Breast epithelium (tissue), 3 donors: Measurements from ENCODE around the gene EP400.

Experiments
- POLR2A ChIP-seq: fragments of 450-650 bp; IDR thresholded peaks from one replicate; pipeline ENCODE4 v1.6.1; 2016; ENCODE audit warnings: antibody characterized with exemption, mild to moderate bottlenecking, moderate library complexity
- POLR2AphosphoS5 ChIP-seq, 3 donors: sonication (generic); formaldehyde crosslinking; IDR thresholded peaks; one replicate each; pipeline ENCODE4 v1.6.1; 2017; ENCODE audit warnings: antibody characterized with exemption in 3 of 3
- TF ChIP-seq, protein P1 (sequence below), 3 donors: fragments of 450-650 bp; IDR thresholded peaks; one replicate each; pipeline ENCODE4 v1.5.1; 2016 to 2017; ENCODE audit warnings: antibody characterized with exemption in 3 of 3, mild to moderate bottlenecking in 3 of 3, moderate library complexity in 3 of 3

DNA sequence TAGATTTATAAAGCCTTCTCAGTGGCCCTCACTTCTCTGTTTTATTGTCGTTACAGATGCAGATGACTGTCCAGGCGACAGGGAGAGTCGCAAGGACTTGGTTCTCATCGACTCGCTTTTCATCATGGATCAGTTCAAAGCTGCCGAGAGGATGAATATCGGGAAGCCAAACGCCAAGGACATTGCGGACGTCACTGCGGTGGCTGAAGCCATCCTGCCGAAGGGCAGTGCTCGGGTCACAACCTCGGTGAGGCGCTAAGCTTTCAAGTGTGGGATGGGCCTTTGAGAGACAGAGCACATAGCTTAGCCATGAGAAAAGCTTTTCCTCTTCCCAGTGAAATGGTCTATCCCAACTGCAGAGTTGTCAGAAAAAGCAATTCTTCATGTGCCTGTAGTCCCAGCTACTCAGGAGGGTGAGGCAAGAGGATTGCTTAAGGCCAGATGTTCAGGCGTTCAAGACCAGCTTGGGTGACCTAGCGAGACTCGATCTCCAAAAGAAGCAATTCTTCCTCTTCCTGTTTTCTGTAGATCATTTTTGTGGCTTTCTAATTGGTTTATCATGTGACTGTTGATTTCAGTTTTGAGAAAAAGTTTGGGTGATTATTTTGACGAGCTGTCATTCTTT lies 56.4 kb downstream of the EP400 start:
- TF ChIP-seq, protein P1, sequence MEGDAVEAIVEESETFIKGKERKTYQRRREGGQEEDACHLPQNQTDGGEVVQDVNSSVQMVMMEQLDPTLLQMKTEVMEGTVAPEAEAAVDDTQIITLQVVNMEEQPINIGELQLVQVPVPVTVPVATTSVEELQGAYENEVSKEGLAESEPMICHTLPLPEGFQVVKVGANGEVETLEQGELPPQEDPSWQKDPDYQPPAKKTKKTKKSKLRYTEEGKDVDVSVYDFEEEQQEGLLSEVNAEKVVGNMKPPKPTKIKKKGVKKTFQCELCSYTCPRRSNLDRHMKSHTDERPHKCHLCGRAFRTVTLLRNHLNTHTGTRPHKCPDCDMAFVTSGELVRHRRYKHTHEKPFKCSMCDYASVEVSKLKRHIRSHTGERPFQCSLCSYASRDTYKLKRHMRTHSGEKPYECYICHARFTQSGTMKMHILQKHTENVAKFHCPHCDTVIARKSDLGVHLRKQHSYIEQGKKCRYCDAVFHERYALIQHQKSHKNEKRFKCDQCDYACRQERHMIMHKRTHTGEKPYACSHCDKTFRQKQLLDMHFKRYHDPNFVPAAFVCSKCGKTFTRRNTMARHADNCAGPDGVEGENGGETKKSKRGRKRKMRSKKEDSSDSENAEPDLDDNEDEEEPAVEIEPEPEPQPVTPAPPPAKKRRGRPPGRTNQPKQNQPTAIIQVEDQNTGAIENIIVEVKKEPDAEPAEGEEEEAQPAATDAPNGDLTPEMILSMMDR (IDR thresholded peaks at IDR 0.05): no peak
- TF ChIP-seq POLR2AphosphoS5 (IDR thresholded peaks at IDR 0.05) (no peak), POLR2A (no peak)
